Smooth muscle cell (in vitro differentiated cells): ENCODE results near the gene SERPINA6. TPM values are rescaled to one million over a fixed set of nuclear protein-coding genes. Genes with fewer than 3 reads are reported as not detected.

Experiments
- DNase-seq: peaks from one replicate; lab custom pipeline; 2025; ENCODE audit not compliant: unreplicated experiment; lab: John Stamatoyannopoulos, UW
- H2AFZ ChIP-seq: fragments of 200-600 bp; sonication (generic); 2 replicates; pipeline ENCODE4 v1.6.0; 2016; ENCODE audit warnings: antibody characterized with exemption, low read depth, mild to moderate bottlenecking
- H3F3A ChIP-seq: fragments of 200-600 bp; sonication (generic); 2 replicates; pipeline ENCODE4 v1.6.0; 2017; ENCODE audit warnings: antibody characterized with exemption, low read depth
- H3K27ac ChIP-seq: fragments of 200-600 bp; sonication (generic); 2 replicates; pipeline ENCODE4 v1.5.1; 2016; ENCODE audit warnings: low read depth, mild to moderate bottlenecking
- H3K27me3 ChIP-seq: fragments of 200-600 bp; sonication (generic); 2 replicates; pipeline ENCODE4 v1.6.1; 2016; ENCODE audit warnings: low read depth, mild to moderate bottlenecking
- H3K36me3 ChIP-seq: fragments of 200-600 bp; sonication (generic); 2 replicates; pipeline ENCODE4 v1.5.1; 2016; ENCODE audit warnings: low read depth
- H3K4me1 ChIP-seq: fragments of 200-600 bp; sonication (generic); 2 replicates; pipeline ENCODE4 v1.5.1; 2016; ENCODE audit warnings: low read depth
- H3K4me2 ChIP-seq: fragments of 200-600 bp; sonication (generic); 2 replicates; pipeline ENCODE4 v1.6.0; 2016; ENCODE audit warnings: mild to moderate bottlenecking
- H3K4me3 ChIP-seq: fragments of 200-600 bp; sonication (generic); 2 replicates; pipeline ENCODE4 v1.5.1; 2016; ENCODE audit warnings: mild to moderate bottlenecking
- H3K79me2 ChIP-seq: fragments of 200-600 bp; sonication (generic); 2 replicates; pipeline ENCODE4 v1.6.0; 2016; ENCODE audit warnings: low read depth, mild to moderate bottlenecking
- H3K9ac ChIP-seq: fragments of 200-600 bp; sonication (generic); 2 replicates; pipeline ENCODE4 v1.6.0; 2016; ENCODE audit warnings: low read depth
- H3K9me3 ChIP-seq: fragments of 200-600 bp; sonication (generic); replicated peaks from 2 replicates; pipeline ENCODE4 v1.5.1; 2016; ENCODE audit warnings: low read depth
- H4K20me1 ChIP-seq: fragments of 200-600 bp; sonication (generic); 2 replicates; pipeline ENCODE4 v1.6.0; 2016; ENCODE audit warnings: low read depth
- WGBS: methylation state at CpG from one replicate; pipeline ENCODE4 v1.1.7; 2016; ENCODE audit warnings: low lambda C conversion rate; 5-methylcytosine and 5-hydroxymethylcytosine counted together
- polyA plus RNA-seq: library from polyadenylated mRNA; unstranded; fragments of >200 nt; fragmentation: Nextera tagmentation; extraction: Ambion mirVana; gene quantifications from 2 replicates; pipeline ENCODE4 v1.2.1, GENCODE V29; 2016
- total RNA-seq: library from RNA; depleted of rRNA; stranded (reverse); fragments of >200 nt; gene quantifications from 2 replicates; pipeline ENCODE4 v1.2.3, GENCODE V29; 2014
- TF ChIP-seq, protein P1 (sequence below): fragments of 200-600 bp; sonication (generic); IDR thresholded peaks from 2 replicates; pipeline ENCODE4 v1.5.1; 2017; ENCODE audit warnings: borderline replicate concordance, mild to moderate bottlenecking, antibody characterized with exemption; ENCODE audit not compliant: insufficient read depth, poor library complexity, severe bottlenecking

SERPINA6 gene
- total and polyA plus RNA-seq, 2 experiments from 2014 or later, result not detected

DNA sequence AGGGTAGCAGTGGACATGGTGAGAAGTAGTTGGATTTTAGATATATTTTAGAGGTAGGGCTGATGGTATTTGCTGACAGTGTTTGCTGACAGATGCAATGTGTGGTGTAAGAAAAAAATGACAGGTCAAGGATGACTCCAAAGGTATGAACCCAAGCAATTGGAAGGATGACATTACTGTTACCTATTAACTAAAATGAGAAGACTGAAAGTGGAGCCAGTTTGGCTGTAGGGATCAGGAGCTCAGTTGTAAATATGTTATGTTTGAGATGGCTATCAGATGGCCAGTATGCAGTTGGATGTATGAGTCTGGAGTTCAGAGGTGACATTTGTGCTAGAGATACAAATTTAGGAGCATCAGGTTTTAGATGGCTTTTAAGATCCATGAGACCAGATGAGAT, 17.4 kb upstream of the SERPINA6 start:
- Histone ChIP-seq H3K4me2 (no peak overlapping the region), H3K36me3 (no peaks in the 10 kb centered on the region), H3K4me1 (no peaks in the 10 kb centered on the region), H3K9me3 (no peaks in the 10 kb centered on the region), H3K27ac (no peak overlapping the region), H3K27me3 (no peaks in the 10 kb centered on the region), H4K20me1 (no peaks in the 10 kb centered on the region), H3K79me2 (no peaks in the 10 kb centered on the region), H3K9ac (no peak overlapping the region), H2AFZ (no peak overlapping the region), H3K4me3 (no peak overlapping the region), H3F3A (no peaks in the 10 kb centered on the region)
- DNase-seq, result no peak
- TF ChIP-seq, protein P1, sequence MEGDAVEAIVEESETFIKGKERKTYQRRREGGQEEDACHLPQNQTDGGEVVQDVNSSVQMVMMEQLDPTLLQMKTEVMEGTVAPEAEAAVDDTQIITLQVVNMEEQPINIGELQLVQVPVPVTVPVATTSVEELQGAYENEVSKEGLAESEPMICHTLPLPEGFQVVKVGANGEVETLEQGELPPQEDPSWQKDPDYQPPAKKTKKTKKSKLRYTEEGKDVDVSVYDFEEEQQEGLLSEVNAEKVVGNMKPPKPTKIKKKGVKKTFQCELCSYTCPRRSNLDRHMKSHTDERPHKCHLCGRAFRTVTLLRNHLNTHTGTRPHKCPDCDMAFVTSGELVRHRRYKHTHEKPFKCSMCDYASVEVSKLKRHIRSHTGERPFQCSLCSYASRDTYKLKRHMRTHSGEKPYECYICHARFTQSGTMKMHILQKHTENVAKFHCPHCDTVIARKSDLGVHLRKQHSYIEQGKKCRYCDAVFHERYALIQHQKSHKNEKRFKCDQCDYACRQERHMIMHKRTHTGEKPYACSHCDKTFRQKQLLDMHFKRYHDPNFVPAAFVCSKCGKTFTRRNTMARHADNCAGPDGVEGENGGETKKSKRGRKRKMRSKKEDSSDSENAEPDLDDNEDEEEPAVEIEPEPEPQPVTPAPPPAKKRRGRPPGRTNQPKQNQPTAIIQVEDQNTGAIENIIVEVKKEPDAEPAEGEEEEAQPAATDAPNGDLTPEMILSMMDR, result no peak

DNA sequence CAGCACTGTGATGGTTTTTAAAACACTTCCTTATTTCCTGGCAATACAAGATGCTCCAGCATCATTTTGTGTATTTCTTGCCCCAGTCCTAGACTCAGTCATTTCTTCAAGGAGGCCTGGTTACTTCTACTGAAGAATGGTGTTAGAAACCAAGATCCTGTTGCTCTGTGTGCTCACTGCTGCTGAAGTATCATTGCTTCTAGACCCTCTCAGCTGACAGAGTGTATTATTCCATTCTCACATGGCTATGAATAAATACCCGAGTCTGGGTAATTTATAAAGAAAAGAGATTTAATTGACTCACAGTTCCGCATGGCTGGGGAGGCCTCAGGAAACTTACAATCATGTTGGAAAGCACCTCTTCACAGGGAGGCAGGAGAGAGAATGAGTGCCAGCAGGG, 14.9 kb upstream of the SERPINA6 start:
- no peaks in the 10 kb centered on the region for H4K20me1 ChIP-seq
- TF ChIP-seq, protein P1, result no peak
- no peak overlapping the region for H3K27ac ChIP-seq
- no peaks in the 10 kb centered on the region for H3K9me3 ChIP-seq
- no peak for DNase-seq
- WGBS, result 86% methylated on average over 2 of the region's 2 CpGs
- no peaks in the 10 kb centered on the region for H3K4me1 ChIP-seq
- H3F3A ChIP-seq, result no peaks in the 10 kb centered on the region
- no peak overlapping the region for H2AFZ ChIP-seq
- no peaks in the 10 kb centered on the region for H3K27me3 ChIP-seq
- H3K36me3 ChIP-seq, result no peaks in the 10 kb centered on the region
- H3K4me3 ChIP-seq, result no peak overlapping the region
- H3K9ac ChIP-seq, result no peak overlapping the region
- no peaks in the 10 kb centered on the region for H3K79me2 ChIP-seq
- no peak overlapping the region for H3K4me2 ChIP-seq

DNA sequence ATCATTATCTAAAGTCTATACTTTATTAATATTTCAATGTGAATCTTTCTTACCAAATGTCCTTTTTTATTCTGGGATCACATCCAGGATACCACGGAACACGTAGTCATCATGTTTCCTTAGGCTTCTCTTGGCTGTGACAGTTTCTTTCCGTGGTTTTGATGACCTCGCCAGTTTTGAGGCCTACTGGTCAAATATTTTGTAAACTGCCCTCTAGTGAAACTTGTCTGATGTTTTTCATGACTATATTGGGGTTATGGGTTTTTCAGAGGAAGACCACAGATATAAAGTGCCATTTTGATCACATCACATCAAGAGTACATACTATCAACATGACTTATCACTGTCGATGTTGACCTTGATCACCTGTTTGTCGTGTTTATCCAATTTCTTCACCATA, 14.1 kb upstream of the SERPINA6 start:
- no peaks in the 10 kb centered on the region for H4K20me1 ChIP-seq
- TF ChIP-seq, protein P1, result no peak
- no peaks in the 10 kb centered on the region for H3K9me3 ChIP-seq
- no peaks in the 10 kb centered on the region for H3K27me3 ChIP-seq
- no peak overlapping the region for H3K9ac ChIP-seq
- H3K4me2 ChIP-seq, result no peak overlapping the region
- H3F3A ChIP-seq, result no peaks in the 10 kb centered on the region
- no peak overlapping the region for H3K4me3 ChIP-seq
- no peak overlapping the region for H2AFZ ChIP-seq
- no peaks in the 10 kb centered on the region for H3K4me1 ChIP-seq
- no peaks in the 10 kb centered on the region for H3K36me3 ChIP-seq
- no peaks in the 10 kb centered on the region for H3K79me2 ChIP-seq
- DNase-seq, result no peak
- H3K27ac ChIP-seq, result no peak overlapping the region
- WGBS, result 75% methylated on average over 6 of the region's 6 CpGs

DNA sequence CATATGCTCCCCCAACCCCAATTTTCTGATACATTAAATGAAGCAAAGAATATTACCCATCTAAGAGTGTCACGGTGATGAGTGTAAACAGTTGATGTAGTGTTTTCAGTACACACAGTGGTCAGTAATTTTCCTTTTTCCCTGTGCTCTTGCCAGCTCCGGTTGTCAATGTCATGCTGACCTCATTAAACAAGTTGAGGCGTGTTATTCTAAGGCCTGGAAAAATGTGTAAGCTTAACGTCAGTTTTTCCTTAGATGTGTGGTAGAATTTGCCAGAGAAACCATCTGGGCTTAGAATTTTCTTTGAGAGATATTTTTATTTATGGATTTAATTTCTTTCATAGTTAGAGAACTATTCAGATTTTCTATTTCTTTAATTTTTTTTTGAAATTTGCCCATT, 11.7 kb upstream of the SERPINA6 start:
- H3F3A ChIP-seq, result no peaks in the 10 kb centered on the region
- WGBS, result 43% methylated on average over 4 of the region's 4 CpGs
- no peak overlapping the region for H3K4me3 ChIP-seq
- H3K27me3 ChIP-seq, result no peaks in the 10 kb centered on the region
- H3K4me1 ChIP-seq, result no peaks in the 10 kb centered on the region
- no peak overlapping the region for H3K9ac ChIP-seq
- no peaks in the 10 kb centered on the region for H3K36me3 ChIP-seq
- TF ChIP-seq, protein P1, result no peak
- H4K20me1 ChIP-seq, result no peaks in the 10 kb centered on the region
- DNase-seq, result no peak
- H3K27ac ChIP-seq, result peak overlapping the region; percentile 46
- H3K9me3 ChIP-seq, result no peaks in the 10 kb centered on the region
- no peak overlapping the region for H2AFZ ChIP-seq
- no peak overlapping the region for H3K4me2 ChIP-seq
- no peaks in the 10 kb centered on the region for H3K79me2 ChIP-seq
